GM19468 (cell line): ENCODE data around the gene KIAA1328.
"Not testable (repeated sequence)": the region's sequence is repeated elsewhere in the genome, so short reads cannot be mapped to it uniquely, and the experiment has no call there.

Experiments
- ATAC-seq: cut with Tn5 transposase; IDR thresholded peaks from one replicate; pipeline ENCODE4 v1.9.1; 2021; ENCODE audit warnings: mild to moderate bottlenecking, moderate library complexity, moderate number of reproducible peaks; ENCODE audit not compliant: unreplicated experiment; ENCODE audit errors: extremely low read depth

Gene KIAA1328

GRCh38 chr18:36873826-36874225 lies 44.9 kb downstream of the KIAA1328 start:
- ATAC-seq: not testable (repeated sequence)

GRCh38 chr18:36879796-36880195 lies 50.9 kb downstream of the KIAA1328 start:
- not testable (repeated sequence) for ATAC-seq

- ATAC-seq: no peak
Observed at GRCh38 chr18:36885981-36886380, 57.1 kb downstream of the KIAA1328 start.

- no peak for ATAC-seq
Observed at GRCh38 chr18:36887114-36887513, 58.2 kb downstream of the KIAA1328 start.

DNA sequence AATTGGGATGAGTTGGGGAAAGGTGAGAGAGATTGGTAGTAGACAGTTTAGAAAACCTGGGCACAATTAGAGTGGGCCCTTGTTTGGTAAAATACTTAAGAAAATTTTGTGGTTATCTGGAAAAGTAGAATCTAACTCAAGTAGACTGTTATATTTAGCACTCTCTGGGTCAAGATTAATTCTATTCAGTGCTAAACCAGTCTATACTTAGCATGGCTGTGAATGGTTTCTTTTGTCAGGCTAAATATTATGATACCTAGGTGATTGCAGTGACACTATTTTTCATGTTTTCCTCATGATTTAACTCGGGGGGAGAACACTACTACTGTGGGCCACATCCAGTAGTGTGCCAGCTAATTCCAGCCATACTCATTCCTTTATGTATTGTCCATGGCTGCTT lies 58.9 kb downstream of the KIAA1328 start:
- ATAC-seq: no peak

DNA sequence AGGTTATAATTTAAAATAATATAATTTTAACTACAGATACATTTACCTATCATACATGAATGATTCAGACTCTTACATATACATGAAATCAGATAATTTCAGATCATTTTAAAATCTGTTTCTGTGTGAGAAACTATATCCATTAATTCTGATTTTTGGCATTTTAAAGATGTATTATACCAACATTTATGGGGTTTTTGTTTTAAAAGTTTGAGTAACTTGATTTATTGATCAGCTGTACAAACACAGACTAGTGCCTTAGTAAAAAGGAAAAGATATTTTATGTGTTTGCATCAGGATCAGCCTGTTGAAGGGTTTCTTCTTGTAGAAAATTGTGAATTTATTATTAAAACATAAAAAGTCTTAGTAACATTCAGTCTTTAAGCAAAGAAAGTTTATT lies 59.9 kb downstream of the KIAA1328 start:
- no peak for ATAC-seq

- no peak for ATAC-seq
Observed at GRCh38 chr18:36889321-36889720, 60.4 kb downstream of the KIAA1328 start.

DNA sequence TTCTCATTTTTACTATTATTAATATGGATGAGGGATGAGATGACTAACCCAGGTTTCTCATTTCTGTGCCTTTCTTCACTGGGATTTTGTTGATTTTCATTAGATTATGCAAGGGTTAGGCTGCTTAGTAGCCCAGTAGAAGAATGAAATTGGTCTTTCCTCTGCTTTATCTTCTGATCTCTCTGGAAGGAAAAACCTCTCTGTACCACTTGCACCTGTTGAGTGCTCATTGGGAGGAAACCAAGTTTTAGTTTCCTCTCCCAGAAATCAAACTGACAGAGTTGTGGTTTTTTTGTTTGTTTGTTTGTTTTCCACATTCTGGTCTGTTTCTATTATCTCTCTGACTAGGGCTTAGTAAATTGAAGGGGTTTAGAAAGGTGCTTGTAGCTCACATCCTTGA lies 60.8 kb downstream of the KIAA1328 start:
- no peak for ATAC-seq

DNA sequence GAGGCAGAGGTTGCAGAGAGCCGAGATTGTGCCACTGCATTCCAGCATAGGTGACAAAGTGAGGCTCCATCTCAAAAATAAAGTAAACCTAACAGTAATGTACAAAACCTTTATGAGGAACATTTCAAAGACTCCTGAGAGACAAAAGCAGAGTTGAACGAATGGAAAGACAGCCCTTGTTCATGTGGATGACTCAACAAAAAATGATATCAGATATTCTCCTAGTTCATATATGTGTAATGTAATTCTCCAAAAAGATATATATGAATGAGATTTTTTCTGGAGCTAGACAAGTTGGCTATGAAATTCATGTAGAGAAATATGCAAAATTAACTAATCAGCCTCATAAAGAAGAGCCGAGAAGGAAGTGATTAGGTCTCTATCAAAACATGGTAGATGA lies 61.7 kb downstream of the KIAA1328 start:
- no peak for ATAC-seq

- ATAC-seq: no peak
Observed at GRCh38 chr18:36893227-36893626, 64.3 kb downstream of the KIAA1328 start.

- ATAC-seq: no peak
Observed at GRCh38 chr18:36895606-36896005, 66.7 kb downstream of the KIAA1328 start.

GRCh38 chr18:36897253-36897652 lies 68.3 kb downstream of the KIAA1328 start:
- no peak for ATAC-seq

- no peak for ATAC-seq
Observed at GRCh38 chr18:36899289-36899688, 70.4 kb downstream of the KIAA1328 start.

- ATAC-seq: no peak
Observed at GRCh38 chr18:36900466-36900865, 71.5 kb downstream of the KIAA1328 start.

- ATAC-seq: no peak
Observed at GRCh38 chr18:36901277-36901701, 72.4 kb downstream of the KIAA1328 start.

DNA sequence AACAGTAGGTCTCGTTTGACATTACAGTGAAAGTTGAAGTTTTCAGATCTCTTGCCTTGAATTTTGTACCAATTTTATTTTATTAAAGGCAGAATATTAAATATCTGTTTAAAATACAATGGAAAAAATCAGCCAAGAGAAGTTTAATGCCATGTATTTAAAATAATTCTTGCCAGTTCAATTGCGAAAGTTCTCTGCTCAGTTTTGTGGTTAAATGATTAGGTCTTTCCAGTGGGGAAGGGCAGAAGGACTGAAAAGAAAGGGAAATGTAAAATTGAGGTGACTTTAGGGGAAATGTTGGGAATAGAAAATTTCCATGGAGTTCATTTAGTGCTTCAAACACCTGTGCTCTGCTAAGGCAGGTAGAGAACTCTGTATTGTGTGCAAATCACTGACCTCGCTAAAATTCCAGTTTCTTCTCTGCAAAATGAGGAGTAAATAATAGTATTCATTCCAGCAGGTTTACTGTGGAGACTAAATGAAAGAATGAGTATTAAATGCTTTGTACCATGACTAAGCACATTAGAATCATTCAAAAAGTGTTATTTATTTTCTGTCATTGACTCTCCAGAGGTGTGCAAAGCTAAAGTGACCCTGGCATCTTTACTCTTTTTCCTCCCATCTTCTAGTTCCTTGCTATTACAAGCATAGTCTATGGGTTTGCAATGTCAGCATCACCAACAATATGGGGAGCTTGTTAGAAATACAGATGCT lies 74.4 kb downstream of the KIAA1328 start:
- no peak for ATAC-seq

- ATAC-seq: no peak
Observed at GRCh38 chr18:36905571-36905970, 76.6 kb downstream of the KIAA1328 start.

GRCh38 chr18:36909282-36909681 lies 80.4 kb downstream of the KIAA1328 start:
- not testable (repeated sequence) for ATAC-seq

DNA sequence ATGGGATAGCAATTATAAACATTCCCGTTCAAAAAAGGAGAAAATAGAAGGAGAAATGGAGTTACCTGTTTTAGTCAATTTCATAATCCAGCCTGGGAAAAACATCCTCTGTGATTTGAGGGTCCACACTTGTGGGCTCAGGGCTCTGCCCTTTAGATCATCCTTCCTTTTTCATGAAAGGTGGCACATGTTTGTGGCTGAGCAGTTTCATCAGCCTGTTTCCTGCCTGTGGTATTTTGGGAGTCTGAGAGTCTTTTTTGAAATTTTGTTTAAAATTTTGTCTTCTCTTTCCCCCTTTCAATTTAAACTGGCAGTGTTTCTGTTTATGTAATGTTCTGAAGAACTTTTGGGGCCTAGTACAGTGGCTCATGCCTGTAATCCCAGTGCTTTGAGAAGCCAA lies 84.0 kb downstream of the KIAA1328 start:
- no peak for ATAC-seq

- ATAC-seq: no peak
Observed at GRCh38 chr18:36917907-36918306, 89.0 kb downstream of the KIAA1328 start.

GRCh38 chr18:36929601-36930000 lies 100.7 kb downstream of the KIAA1328 start:
- ATAC-seq: no peak

DNA sequence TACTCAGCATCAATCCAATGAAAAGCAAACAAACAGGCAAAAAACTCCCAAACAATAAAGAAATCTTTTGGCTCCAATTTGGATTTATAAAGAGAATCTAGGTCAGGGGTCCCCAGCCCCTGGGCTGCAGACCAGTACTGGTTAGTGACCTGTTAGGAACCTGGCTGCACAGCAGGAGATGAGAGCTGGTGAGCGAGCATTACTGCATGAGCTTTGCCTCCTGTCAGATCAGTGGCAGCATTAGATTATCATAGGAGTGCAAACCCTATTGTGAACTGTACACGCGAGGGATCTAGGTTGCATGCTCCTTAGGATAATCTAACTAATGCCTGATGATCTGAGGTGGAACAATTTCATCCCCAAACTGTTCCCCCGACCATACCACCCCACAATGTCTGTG lies 102.2 kb downstream of the KIAA1328 start:
- no peak for ATAC-seq
